ENCODE measurements around the gene DCLK3.
A peak's percentile ranks its signal among the peaks of the same experiment; 100 is the strongest.

Gene DCLK3

GRCh38 chr3:36709826-36710365, 54.5 kb downstream of the DCLK3 start:
- DNase-seq (ENCODE audit: low read depth in 2 of 2): no peak

- no peak for DNase-seq (ENCODE audit: low read depth in 2 of 2)
Observed at GRCh38 chr3:36709281-36709680, 55.1 kb downstream of the DCLK3 start.

GRCh38 chr3:36707623-36708409, 56.5 kb downstream of the DCLK3 start:
- DNase-seq (ENCODE audit: low read depth in 2 of 2): no peak

GRCh38 chr3:36705015-36705414, 59.3 kb downstream of the DCLK3 start:
- DNase-seq (ENCODE audit: low read depth in 2 of 2): no peak

GRCh38 chr3:36704280-36704679, 60.1 kb downstream of the DCLK3 start:
- no peak for DNase-seq (ENCODE audit: low read depth in 2 of 2)

- no peak for DNase-seq (ENCODE audit: low read depth in 2 of 2)
Observed at GRCh38 chr3:36701249-36701572, 63.1 kb downstream of the DCLK3 start.

GRCh38 chr3:36700537-36701248, 63.7 kb downstream of the DCLK3 start:
- peak; percentile 9 to 16 for DNase-seq (ENCODE audit: low read depth in 2 of 2)

- DNase-seq (ENCODE audit: low read depth in 2 of 2): no peak
Observed at GRCh38 chr3:36698314-36698713, 66.0 kb downstream of the DCLK3 start.

GRCh38 chr3:36697229-36698001, 66.9 kb downstream of the DCLK3 start:
- DNase-seq (ENCODE audit: low read depth in 2 of 2): no peak

- DNase-seq (ENCODE audit: low read depth in 2 of 2): no peak
Observed at GRCh38 chr3:36696799-36697198, 67.6 kb downstream of the DCLK3 start.

GRCh38 chr3:36695769-36696137, 68.6 kb downstream of the DCLK3 start:
- DNase-seq (ENCODE audit: low read depth in 2 of 2): no peak

GRCh38 chr3:36695113-36695768, 69.1 kb downstream of the DCLK3 start:
- no peak for DNase-seq (ENCODE audit: low read depth in 2 of 2)

- DNase-seq (ENCODE audit: low read depth in 2 of 2): no peak
Observed at GRCh38 chr3:36693670-36694069, 70.7 kb downstream of the DCLK3 start.

GRCh38 chr3:36689560-36689959, 74.8 kb downstream of the DCLK3 start:
- no peak for DNase-seq (ENCODE audit: low read depth in 2 of 2)

GRCh38 chr3:36688815-36689214, 75.5 kb downstream of the DCLK3 start:
- no peak for DNase-seq (ENCODE audit: low read depth in 2 of 2)

GRCh38 chr3:36686516-36686915, 77.8 kb downstream of the DCLK3 start:
- DNase-seq (ENCODE audit: low read depth in 2 of 2): no peak

- no peak for DNase-seq (ENCODE audit: low read depth in 2 of 2)
Observed at GRCh38 chr3:36681867-36682266, 82.5 kb downstream of the DCLK3 start.

GRCh38 chr3:36680952-36681351, 83.4 kb downstream of the DCLK3 start:
- DNase-seq (ENCODE audit: low read depth in 2 of 2): no peak

- no peak for DNase-seq (ENCODE audit: low read depth in 2 of 2)
Observed at GRCh38 chr3:36679384-36680200, 84.8 kb downstream of the DCLK3 start.

GRCh38 chr3:36678216-36679013, 85.9 kb downstream of the DCLK3 start:
- no peak for DNase-seq (ENCODE audit: low read depth in 2 of 2)

Data from stimulated activated CD8-positive, alpha-beta memory T cell treated with anti-CD3 and anti-CD28 coated beads, Interleukin-2, amount 100 ng/mL, for 48 hours (primary cell).